Fibroblast of lung (primary cell): ENCODE measurements around the gene SH3PXD2A. TPM values are rescaled to one million over a fixed set of nuclear protein-coding genes. Genes with fewer than 3 reads are reported as not detected.
A peak's percentile ranks its signal among the peaks of the same experiment; 100 is the strongest.
"Not testable (repeated sequence)": the region's sequence is repeated elsewhere in the genome, so short reads cannot be mapped to it uniquely, and the experiment has no call there.

Source experiments
- DNase-seq, 2 donors: peaks; one replicate each; pipeline versions ENCODE4 v3.0.0 to v3.0.0-alpha.2; 2010; ENCODE audit warnings: low read depth in 2 of 2
- H2AFZ ChIP-seq: 2 replicates; pipeline ENCODE4 v1.5.1; 2012; ENCODE audit warnings: low read length, control low read depth, inconsistent platforms
- H3K27ac ChIP-seq: 2 replicates; pipeline ENCODE4 v1.5.1; 2011; ENCODE audit warnings: low read length, control low read depth; ENCODE audit not compliant: insufficient read depth
- H3K27me3 ChIP-seq: 2 replicates; pipeline ENCODE4 v1.5.1; 2011; ENCODE audit warnings: mild to moderate bottlenecking, low read length; ENCODE audit not compliant: control insufficient read depth, insufficient read depth
- H3K36me3 ChIP-seq: 2 replicates; pipeline ENCODE4 v1.5.1; 2011; ENCODE audit warnings: low read length; ENCODE audit not compliant: control insufficient read depth, insufficient read depth
- H3K4me1 ChIP-seq: 2 replicates; pipeline ENCODE4 v1.5.1; 2011; ENCODE audit warnings: low read length; ENCODE audit not compliant: control insufficient read depth, insufficient read depth; ENCODE audit errors: extremely low read depth
- H3K4me2 ChIP-seq: 2 replicates; pipeline ENCODE4 v1.5.1; 2011; ENCODE audit warnings: low read length, control low read depth; ENCODE audit not compliant: insufficient read depth; ENCODE audit errors: extremely low read depth
- H3K4me3 ChIP-seq, 4 experiments: fragments of 200-600 bp in 1 of 4; sonication (generic) in 1 of 4; replicated peaks in 1 of 4; 2 replicates each; pipeline ENCODE4 v1.5.1; 2011 to 2016; ENCODE audit warnings: low read length in 4 of 4, low read depth in 3 of 4, mild to moderate bottlenecking in 3 of 4, control low read depth in 2 of 4, inconsistent platforms in 1 of 4, mixed read lengths in 1 of 4; ENCODE audit not compliant: insufficient read depth in 1 of 4; ENCODE audit errors: control extremely low read depth in 1 of 4
- H3K79me2 ChIP-seq: 2 replicates; pipeline ENCODE4 v1.5.1; 2012; ENCODE audit warnings: mild to moderate bottlenecking, low read length, inconsistent platforms; ENCODE audit not compliant: control insufficient read depth, insufficient read depth
- H3K9ac ChIP-seq: 2 replicates; pipeline ENCODE4 v1.5.1; 2011; ENCODE audit warnings: mild to moderate bottlenecking, low read length, control low read depth; ENCODE audit not compliant: insufficient read depth
- H3K9me3 ChIP-seq: 2 replicates; pipeline ENCODE4 v1.5.1; 2012; ENCODE audit warnings: low read depth, low read length; ENCODE audit not compliant: control insufficient read depth, insufficient read depth
- H4K20me1 ChIP-seq: 2 replicates; pipeline ENCODE4 v1.5.1; 2011; ENCODE audit warnings: low read length; ENCODE audit not compliant: control insufficient read depth, insufficient read depth; ENCODE audit errors: extremely low read depth
- CTCF ChIP-seq, 2 donors: IDR thresholded peaks in 1 of 2; conservative IDR thresholded peaks in 1 of 2; 1 replicate in 1 of 2; 2 replicates in 1 of 2; pipeline ENCODE4 v1.5.1; 2011 to 2012; ENCODE audit warnings: low read length in 2 of 2, control low read depth in 1 of 2, inconsistent platforms in 1 of 2, low read depth in 1 of 2, mild to moderate bottlenecking in 1 of 2
- EZH2 ChIP-seq: IDR thresholded peaks from 2 replicates; pipeline ENCODE4 v1.5.1; 2012; ENCODE audit warnings: low read length, control low read depth, mild to moderate bottlenecking; ENCODE audit errors: missing control alignments
- polyA plus RNA-seq, 2 donors: library from polyadenylated mRNA; depleted of rRNA in 1 of 2; stranded (reverse) in 1 of 2; unstranded in 1 of 2; fragments of >200 nt; gene quantifications; 2 replicates each; pipeline ENCODE4 v1.2.1, GENCODE V29; 2011 to 2012; ENCODE audit warnings: missing spikeins in 1 of 2
- total RNA-seq: library from RNA; depleted of rRNA; stranded (reverse); fragments of >200 nt; gene quantifications from 2 replicates; pipeline ENCODE4 v1.2.1, GENCODE V29; 2014

Gene SH3PXD2A
- total and polyA plus RNA-seq, 2 donors (not counting 1 experiment from before 2014, with no cell fraction given): 25.5 to 33.2 TPM

- H3K36me3 ChIP-seq: peaks cover 1% of the 10 kb centered on the region
- no peak overlapping the region for H3K27ac ChIP-seq
- peak in 1 of 2 donors; percentile 39 for DNase-seq
- H3K4me2 ChIP-seq: no peak overlapping the region
- H3K9ac ChIP-seq: no peak overlapping the region
- no peaks in the 10 kb centered on the region for H3K9me3 ChIP-seq
- H3K27me3 ChIP-seq: no peaks in the 10 kb centered on the region
- H3K4me1 ChIP-seq: peaks cover 19% of the 10 kb centered on the region
- no peaks in the 10 kb centered on the region for H4K20me1 ChIP-seq
- no peak overlapping the region for H3K4me3 ChIP-seq
- peaks cover 18% of the 10 kb centered on the region for H3K79me2 ChIP-seq
- TF ChIP-seq CTCF (conservative IDR thresholded peaks at IDR 0.05 in 1 of 2, IDR thresholded peaks at IDR 0.05 in 1 of 2; ENCODE audit: low read depth in 1 of 2, low read length in 2 of 2) (no peak), EZH2 (no peak)
- H2AFZ ChIP-seq: no peak overlapping the region
Observed at GRCh38 chr10:103665162-103665889, 190.1 kb downstream of the SH3PXD2A start.

DNA sequence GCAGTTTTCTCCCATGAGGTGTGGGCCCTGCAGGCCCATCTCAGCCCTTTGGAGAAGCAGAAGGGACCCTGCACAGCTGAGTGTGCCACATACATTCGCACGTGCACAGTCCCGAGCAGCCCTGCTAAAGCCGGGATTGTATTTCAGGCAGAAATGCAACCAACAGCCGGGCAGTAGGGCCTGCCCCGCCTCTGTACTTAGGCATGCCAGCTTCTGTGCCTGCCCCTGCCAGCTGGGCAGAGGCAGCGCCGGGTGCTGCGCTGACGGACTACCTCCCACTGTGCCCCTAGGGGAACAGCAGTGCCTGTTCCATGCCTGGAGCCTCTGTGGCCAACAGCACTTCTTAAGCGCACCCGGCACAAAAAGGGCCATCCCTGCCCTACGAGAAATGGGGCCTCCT is 191.6 kb downstream of the SH3PXD2A start:
- no peaks in the 10 kb centered on the region for H4K20me1 ChIP-seq
- H3K9ac ChIP-seq: no peak overlapping the region
- H3K27ac ChIP-seq: no peak overlapping the region
- H3K4me2 ChIP-seq: no peak overlapping the region
- H3K9me3 ChIP-seq: no peaks in the 10 kb centered on the region
- no peak for TF ChIP-seq EZH2
- TF ChIP-seq CTCF (conservative IDR thresholded peaks at IDR 0.05 in 1 of 2, IDR thresholded peaks at IDR 0.05 in 1 of 2; ENCODE audit: low read depth in 1 of 2, low read length in 2 of 2): no peak
- peaks cover 17% of the 10 kb centered on the region for H3K4me1 ChIP-seq
- H3K4me3 ChIP-seq: no peak overlapping the region
- no peaks in the 10 kb centered on the region for H3K27me3 ChIP-seq
- no peak overlapping the region for H2AFZ ChIP-seq
- no peak for DNase-seq
- H3K79me2 ChIP-seq: peaks cover 32% of the 10 kb centered on the region
- peaks cover 6% of the 10 kb centered on the region for H3K36me3 ChIP-seq

GRCh38 chr10:103663236-103663635 is 192.1 kb downstream of the SH3PXD2A start:
- no peak for DNase-seq
- Histone ChIP-seq H3K36me3 (peaks cover 9% of the 10 kb centered on the region), H3K4me2 (no peak overlapping the region), H3K9ac (no peak overlapping the region), H2AFZ (no peak overlapping the region), H3K9me3 (no peaks in the 10 kb centered on the region), H3K79me2 (peaks cover 37% of the 10 kb centered on the region), H3K4me1 (peaks cover 13% of the 10 kb centered on the region), H4K20me1 (no peaks in the 10 kb centered on the region), H3K27ac (no peak overlapping the region), H3K27me3 (no peaks in the 10 kb centered on the region), H3K4me3 (no peak overlapping the region)
- no peak for TF ChIP-seq CTCF (conservative IDR thresholded peaks at IDR 0.05 in 1 of 2, IDR thresholded peaks at IDR 0.05 in 1 of 2; ENCODE audit: low read depth in 1 of 2, low read length in 2 of 2)

DNA sequence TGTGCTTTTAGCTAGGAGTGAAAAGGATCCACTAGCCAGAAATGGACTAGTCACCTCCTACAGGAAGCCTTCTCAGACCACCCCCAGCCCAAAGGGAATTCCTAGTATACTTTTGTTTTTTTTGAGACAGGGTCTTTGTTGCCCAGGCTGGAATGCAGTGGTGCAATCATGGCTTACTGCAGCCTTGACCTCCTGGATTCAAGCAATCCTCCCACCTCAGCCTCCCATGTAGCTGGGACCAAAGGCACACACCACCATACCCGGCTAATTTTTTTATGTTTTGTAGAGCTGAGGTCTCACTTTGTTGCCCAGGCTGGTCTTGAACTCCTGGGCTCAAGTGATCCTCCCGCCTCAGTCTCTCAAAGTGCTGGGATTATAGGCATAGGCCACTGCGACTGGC is 192.7 kb downstream of the SH3PXD2A start:
- not testable (repeated sequence) for H3K4me2 ChIP-seq, H3K4me1 ChIP-seq, DNase-seq, H3K4me3 ChIP-seq, H2AFZ ChIP-seq, H4K20me1 ChIP-seq, H3K9ac ChIP-seq, H3K27ac ChIP-seq, H3K9me3 ChIP-seq, H3K27me3 ChIP-seq
- H3K36me3 ChIP-seq: peaks cover 13% of the 10 kb centered on the region
- peaks cover 43% of the 10 kb centered on the region for H3K79me2 ChIP-seq
